SK-N-SH (cell line): ENCODE results near the gene AMN1. TPM values are rescaled to one million over a fixed set of nuclear protein-coding genes. Genes with fewer than 3 reads are reported as not detected.

Experiments
- CTCF ChIA-PET: fragments of 300-600, 350-600 bp; formaldehyde crosslinking; extraction: SDS; loops from one replicate; lab custom pipeline; 2021; lab: Yijun Ruan, JAX
- POLR2A ChIA-PET: fragments of 350-600 bp; sonication (Branson Sonifier 250); formaldehyde crosslinking; extraction: SDS; loops from one replicate; lab custom pipeline; 2020; ENCODE audit warnings: antibody characterized with exemption, inconsistent platforms; lab: Yijun Ruan, JAX
- DNase-seq: peaks from one replicate; pipeline ENCODE4 v3.0.0; 2012
- H2AFZ ChIP-seq: fragments of 200-600 bp; sonication (generic); 2 replicates; pipeline ENCODE4 v1.8.1; 2016; ENCODE audit warnings: antibody characterized with exemption, mild to moderate bottlenecking, low read depth
- H3F3A ChIP-seq: fragments of 200-600 bp; sonication (generic); replicated peaks from 2 replicates; pipeline ENCODE3; 2016; ENCODE audit warnings: antibody characterized with exemption, mild to moderate bottlenecking; ENCODE audit not compliant: insufficient read depth
- H3K27ac ChIP-seq, 2 experiments: fragments of 200-500 bp in 1 of 2; fragments of 200-600 bp in 1 of 2; sonication (Bioruptor generic) in 1 of 2; sonication (generic), shearing (Covaris generic) in 1 of 2; 2 replicates each; pipeline versions ENCODE4 v1.5.1 to v1.6.1; 2014 to 2016; ENCODE audit warnings: low read depth in 2 of 2, inconsistent platforms in 1 of 2, low read length in 1 of 2, mild to moderate bottlenecking in 1 of 2, mixed read lengths in 1 of 2
- H3K27me3 ChIP-seq: fragments of 200-600 bp; sonication (generic), shearing (Covaris generic); 2 replicates; pipeline ENCODE4 v1.6.1; 2016; ENCODE audit warnings: mixed run types; ENCODE audit not compliant: insufficient read depth
- H3K36me3 ChIP-seq, 2 experiments: fragments of 200-500 bp in 1 of 2; fragments of 200-600 bp in 1 of 2; sonication (Bioruptor generic) in 1 of 2; sonication (generic) in 1 of 2; replicated peaks in 1 of 2; 2 replicates each; pipeline versions ENCODE3 to v1.5.1; 2014 to 2016; ENCODE audit warnings: low read length in 1 of 2, mild to moderate bottlenecking in 1 of 2; ENCODE audit not compliant: insufficient read depth in 2 of 2, control insufficient read depth in 1 of 2
- H3K4me1 ChIP-seq, 2 experiments: fragments of 200-500 bp in 1 of 2; fragments of 200-600 bp in 1 of 2; sonication (Bioruptor generic) in 1 of 2; sonication (generic), shearing (Covaris generic) in 1 of 2; 2 replicates each; pipeline versions ENCODE4 v1.5.1 to v1.6.1; 2014 to 2016; ENCODE audit warnings: low read depth in 1 of 2, low read length in 1 of 2, mixed run types in 1 of 2; ENCODE audit not compliant: insufficient read depth in 2 of 2, control insufficient read depth in 1 of 2
- H3K4me2 ChIP-seq: fragments of 200-600 bp; sonication (generic), shearing (Covaris generic); 2 replicates; pipeline ENCODE4 v1.6.1; 2017; ENCODE audit warnings: mixed run types
- H3K4me3 ChIP-seq, 2 experiments: fragments of 200-500 bp in 1 of 2; fragments of 200-600 bp in 1 of 2; sonication (Bioruptor generic) in 1 of 2; sonication (generic), shearing (Covaris generic) in 1 of 2; 2 replicates each; pipeline versions ENCODE4 v1.5.1 to v1.8.1; 2014 to 2016; ENCODE audit warnings: low read depth in 2 of 2, inconsistent platforms in 1 of 2, low read length in 1 of 2, mild to moderate bottlenecking in 1 of 2, mixed read lengths in 1 of 2, moderate library complexity in 1 of 2
- H3K79me2 ChIP-seq: fragments of 200-600 bp; sonication (generic); 2 replicates; pipeline ENCODE4 v1.8.1; 2017; ENCODE audit warnings: mild to moderate bottlenecking; ENCODE audit not compliant: insufficient read depth
- H3K9ac ChIP-seq: fragments of 200-600 bp; sonication (generic); 2 replicates; pipeline ENCODE4 v1.6.1; 2017; ENCODE audit warnings: mixed run types
- H3K9me2 ChIP-seq: fragments of 200-600 bp; sonication (generic); 2 replicates; pipeline ENCODE4 v1.6.1; 2017; ENCODE audit warnings: mixed run types
- H3K9me3 ChIP-seq: fragments of 200-600 bp; sonication (generic); 2 replicates; pipeline ENCODE4 v1.6.1; 2017; ENCODE audit warnings: mixed run types, mild to moderate bottlenecking, moderate library complexity
- H4K20me1 ChIP-seq: fragments of 200-600 bp; sonication (generic); 2 replicates; pipeline ENCODE4 v1.6.1; 2017; ENCODE audit warnings: mild to moderate bottlenecking, mixed run types; ENCODE audit not compliant: insufficient read depth
- CHD2 ChIP-seq: fragments of 150-350 bp; IDR thresholded peaks from 2 replicates; pipeline ENCODE4 v1.6.1; 2018; ENCODE audit warnings: low read length; ENCODE audit not compliant: partially characterized antibody
- ELF1 ChIP-seq: IDR thresholded peaks from 2 replicates; pipeline ENCODE4 v1.4.0; 2012
- EP300 ChIP-seq, 2 experiments: IDR thresholded peaks; 2 replicates each; pipeline versions ENCODE4 v1.4.0 to v1.6.1; 2012; ENCODE audit warnings: borderline replicate concordance in 1 of 2, low read depth in 1 of 2, low read length in 1 of 2
- EZH2phosphoT487 ChIP-seq: fragments of 200-600 bp; sonication (generic); IDR thresholded peaks from 2 replicates; pipeline ENCODE4 v1.6.1; 2017; ENCODE audit warnings: low read depth, mixed run types, mild to moderate bottlenecking, antibody characterized with exemption, moderate library complexity, borderline replicate concordance
- FOSL2 ChIP-seq: IDR thresholded peaks from 2 replicates; pipeline ENCODE4 v1.4.0; 2012; ENCODE audit warnings: low read depth, mild to moderate bottlenecking, moderate library complexity, borderline replicate concordance
- FOXJ3 ChIP-seq: sonication (generic); formaldehyde crosslinking; IDR thresholded peaks from 2 replicates; pipeline ENCODE4 v1.5.1; 2020; ENCODE audit warnings: mild to moderate bottlenecking, missing genetic modification reagents
- GATA2 ChIP-seq: sonication (generic); formaldehyde crosslinking; IDR thresholded peaks from 2 replicates; pipeline ENCODE4 v1.5.0; 2020; ENCODE audit warnings: mild to moderate bottlenecking, missing genetic modification reagents
- MXI1 ChIP-seq: IDR thresholded peaks from 2 replicates; pipeline ENCODE4 v1.6.1; 2012; ENCODE audit warnings: mild to moderate bottlenecking, low read depth, low read length, improper control_type of control experiment
- NFIC ChIP-seq: IDR thresholded peaks from 2 replicates; pipeline ENCODE4 v1.4.0; 2012; ENCODE audit warnings: borderline replicate concordance
- POLR2AphosphoS5 ChIP-seq: IDR thresholded peaks from 2 replicates; pipeline ENCODE4 v1.6.1; 2012; ENCODE audit warnings: low read depth, low read length
- RAD21 ChIP-seq: IDR thresholded peaks from 2 replicates; pipeline ENCODE4 v1.6.1; 2012; ENCODE audit warnings: mild to moderate bottlenecking, low read length
- RFX5 ChIP-seq: IDR thresholded peaks from 2 replicates; pipeline ENCODE4 v1.6.1; 2012; ENCODE audit warnings: mild to moderate bottlenecking, improper control_type of control experiment, low read length
- RXRA ChIP-seq: IDR thresholded peaks from 2 replicates; pipeline ENCODE4 v1.4.0; 2012; ENCODE audit warnings: low read depth, mild to moderate bottlenecking, borderline replicate concordance
- SIN3A ChIP-seq: IDR thresholded peaks from 2 replicates; pipeline ENCODE4 v1.6.1; 2012; ENCODE audit warnings: low read depth, mild to moderate bottlenecking, low read length, moderate library complexity, borderline replicate concordance
- SMC3 ChIP-seq: IDR thresholded peaks from 2 replicates; pipeline ENCODE4 v1.6.1; 2012; ENCODE audit warnings: low read depth, low read length, improper control_type of control experiment
- TAF1 ChIP-seq: IDR thresholded peaks from 2 replicates; pipeline ENCODE4 v1.6.1; 2012; ENCODE audit warnings: low read depth, mild to moderate bottlenecking, low read length, moderate library complexity, borderline replicate concordance
- TCF12 ChIP-seq: IDR thresholded peaks from 2 replicates; pipeline ENCODE4 v1.4.0; 2012
- TEAD4 ChIP-seq: IDR thresholded peaks from 2 replicates; pipeline ENCODE4 v1.4.0; 2012; ENCODE audit warnings: mild to moderate bottlenecking, borderline replicate concordance; ENCODE audit not compliant: insufficient read depth
- YY1 ChIP-seq: IDR thresholded peaks from 2 replicates; pipeline ENCODE4 v1.4.0; 2012; ENCODE audit warnings: low read depth, mild to moderate bottlenecking
- WGBS: methylation state at CpG from one replicate; pipeline ENCODE4 v1.1.6; 2017; ENCODE audit warnings: low lambda C conversion rate; 5-methylcytosine and 5-hydroxymethylcytosine counted together
- polyA plus RNA-seq, 3 experiments: library from polyadenylated mRNA; depleted of rRNA; stranded (reverse); fragments of >200 nt; gene quantifications; 2 replicates each; pipeline ENCODE4 v1.2.3, GENCODE V29; 2012
- TF ChIP-seq, protein P1 (sequence below): fragments of 200-600 bp; sonication (generic); IDR thresholded peaks from 2 replicates; pipeline ENCODE4 v1.6.1; 2017; ENCODE audit warnings: antibody characterized with exemption, mild to moderate bottlenecking, moderate library complexity
- TF ChIP-seq, protein P2 (sequence below): fragments of 150-350 bp; IDR thresholded peaks from 2 replicates; pipeline ENCODE4 v1.6.1; 2017; ENCODE audit warnings: antibody characterized with exemption, low read length, low read depth, borderline replicate concordance

The AMN1 gene
- polyA plus RNA-seq, 1 of the 3 experiments (the other 2 are of a cell fraction) = 8.6 TPM

DNA sequence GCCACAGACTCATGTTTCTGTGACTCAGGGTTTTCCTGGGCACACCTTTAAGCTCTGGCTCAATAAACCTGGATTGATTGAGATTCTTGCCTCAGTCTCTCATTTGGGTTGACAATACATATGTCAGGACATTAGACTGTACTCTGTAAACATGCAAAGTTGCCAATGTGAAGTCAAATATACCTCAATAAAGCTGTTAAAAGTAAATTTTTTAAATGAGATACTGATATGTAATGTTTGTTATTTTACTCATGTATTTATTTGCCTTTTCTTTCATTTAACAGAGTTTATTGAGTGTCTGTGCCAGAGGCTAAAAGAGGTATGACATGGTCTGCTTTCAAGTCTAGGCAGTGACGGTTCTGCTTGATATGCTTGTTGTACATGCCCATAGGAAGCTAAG is 73.0 kb downstream of the AMN1 start:
- no peak overlapping the region for H3K9ac ChIP-seq
- POLR2A ChIA-PET = no interaction called here
- no peak overlapping the region for H3K4me3 ChIP-seq
- no peaks in the 10 kb centered on the region for H3K9me2 ChIP-seq
- H3K4me2 ChIP-seq = no peak overlapping the region
- H2AFZ ChIP-seq = no peak overlapping the region
- H3K79me2 ChIP-seq = peaks cover 10% of the 10 kb centered on the region
- H3K27me3 ChIP-seq = no peaks in the 10 kb centered on the region
- H3K36me3 ChIP-seq = no peaks in the 10 kb centered on the region
- H3K4me1 ChIP-seq = peaks cover 4 to 8% of the 10 kb centered on the region in 2 experiments; a peak in 2 of 4 replicates
- TF ChIP-seq, protein P1, sequence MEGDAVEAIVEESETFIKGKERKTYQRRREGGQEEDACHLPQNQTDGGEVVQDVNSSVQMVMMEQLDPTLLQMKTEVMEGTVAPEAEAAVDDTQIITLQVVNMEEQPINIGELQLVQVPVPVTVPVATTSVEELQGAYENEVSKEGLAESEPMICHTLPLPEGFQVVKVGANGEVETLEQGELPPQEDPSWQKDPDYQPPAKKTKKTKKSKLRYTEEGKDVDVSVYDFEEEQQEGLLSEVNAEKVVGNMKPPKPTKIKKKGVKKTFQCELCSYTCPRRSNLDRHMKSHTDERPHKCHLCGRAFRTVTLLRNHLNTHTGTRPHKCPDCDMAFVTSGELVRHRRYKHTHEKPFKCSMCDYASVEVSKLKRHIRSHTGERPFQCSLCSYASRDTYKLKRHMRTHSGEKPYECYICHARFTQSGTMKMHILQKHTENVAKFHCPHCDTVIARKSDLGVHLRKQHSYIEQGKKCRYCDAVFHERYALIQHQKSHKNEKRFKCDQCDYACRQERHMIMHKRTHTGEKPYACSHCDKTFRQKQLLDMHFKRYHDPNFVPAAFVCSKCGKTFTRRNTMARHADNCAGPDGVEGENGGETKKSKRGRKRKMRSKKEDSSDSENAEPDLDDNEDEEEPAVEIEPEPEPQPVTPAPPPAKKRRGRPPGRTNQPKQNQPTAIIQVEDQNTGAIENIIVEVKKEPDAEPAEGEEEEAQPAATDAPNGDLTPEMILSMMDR = no peak
- TF ChIP-seq YY1 = no peak
- TF ChIP-seq FOSL2 = no peak
- no peak for TF ChIP-seq TEAD4
- TF ChIP-seq CHD2 = no peak
- no peak for TF ChIP-seq TCF12
- TF ChIP-seq GATA2 = no peak
- no peak for TF ChIP-seq RFX5
- no peak for TF ChIP-seq FOXJ3 (CRISPR knock-in tag)
- TF ChIP-seq, protein P2, sequence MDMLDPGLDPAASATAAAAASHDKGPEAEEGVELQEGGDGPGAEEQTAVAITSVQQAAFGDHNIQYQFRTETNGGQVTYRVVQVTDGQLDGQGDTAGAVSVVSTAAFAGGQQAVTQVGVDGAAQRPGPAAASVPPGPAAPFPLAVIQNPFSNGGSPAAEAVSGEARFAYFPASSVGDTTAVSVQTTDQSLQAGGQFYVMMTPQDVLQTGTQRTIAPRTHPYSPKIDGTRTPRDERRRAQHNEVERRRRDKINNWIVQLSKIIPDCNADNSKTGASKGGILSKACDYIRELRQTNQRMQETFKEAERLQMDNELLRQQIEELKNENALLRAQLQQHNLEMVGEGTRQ = no peak
- TF ChIP-seq EP300 (IDR thresholded peaks at IDR 0.05; ENCODE audit: borderline replicate concordance in 1 of 2, low read depth in 1 of 2, low read length in 1 of 2) = no peak
- TF ChIP-seq, all 33 proteins: peak for 0
- DNase-seq = no peak
- Histone ChIP-seq H4K20me1 (no peaks in the 10 kb centered on the region), H3K27ac (no peak overlapping the region), H3F3A (peaks cover 12% of the 10 kb centered on the region), H3K9me3 (no peaks in the 10 kb centered on the region)
- 81% methylated on average over 1 of the region's 1 CpG for WGBS
- CTCF ChIA-PET = interaction anchor here (1.0 to 1.2 kb wide), 2 partner anchors 384 to 1099 kb away, joined by 3 to 5 read pairs; partner anchors contain the start of gene YARS2

DNA sequence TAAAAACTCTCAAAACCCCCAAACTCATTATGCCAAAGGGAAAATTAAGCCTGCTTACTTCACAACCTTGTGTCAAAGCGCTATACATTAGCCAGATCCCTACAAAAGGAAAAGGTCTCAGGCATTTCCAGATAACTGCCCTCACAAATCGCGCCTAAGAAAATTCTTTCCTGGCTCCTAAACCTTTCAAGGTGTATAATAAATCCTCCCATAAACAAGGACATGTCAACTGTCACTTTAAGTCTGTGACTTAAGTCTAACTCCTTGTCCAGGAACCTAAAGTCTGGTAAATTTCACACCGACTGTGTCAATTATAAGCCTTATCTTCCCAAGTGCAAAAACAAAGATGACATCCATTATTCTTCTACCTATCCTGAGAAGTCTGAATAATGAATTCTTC is 73.6 kb downstream of the AMN1 start:
- Histone ChIP-seq H3K4me3 (no peak overlapping the region), H3K27me3 (no peaks in the 10 kb centered on the region), H4K20me1 (no peaks in the 10 kb centered on the region), H3F3A (peaks cover 12% of the 10 kb centered on the region), H3K4me2 (no peak overlapping the region), H3K9me2 (no peaks in the 10 kb centered on the region), H3K9ac (no peak overlapping the region)
- POLR2A ChIA-PET = no interaction called here
- no peak for TF ChIP-seq YY1
- TF ChIP-seq EZH2phosphoT487 = no peak
- TF ChIP-seq ELF1 = no peak
- no peak for TF ChIP-seq RXRA
- TF ChIP-seq FOXJ3 (CRISPR knock-in tag) = no peak
- TF ChIP-seq, protein P1 = no peak
- no peak for TF ChIP-seq TCF12
- TF ChIP-seq NFIC = no peak
- no peak for TF ChIP-seq POLR2AphosphoS5
- no peak for TF ChIP-seq CHD2
- TF ChIP-seq, protein P2 = no peak
- TF ChIP-seq TAF1 = no peak
- no peak for TF ChIP-seq SIN3A
- TF ChIP-seq RAD21 = no peak
- TF ChIP-seq SMC3 = no peak
- TF ChIP-seq MXI1 = no peak
- TF ChIP-seq, all 33 proteins: peak for 0
- 100% methylated on average over 4 of the region's 4 CpGs for WGBS
- no peak for DNase-seq
- Histone ChIP-seq H3K9me3 (no peaks in the 10 kb centered on the region), H3K27ac (no peak overlapping the region), H3K36me3 (no peaks in the 10 kb centered on the region), H2AFZ (no peak overlapping the region), H3K4me1 (peaks cover 4 to 6% of the 10 kb centered on the region in 2 experiments; a peak in 2 of 4 replicates), H3K79me2 (peaks cover 16% of the 10 kb centered on the region)
- CTCF ChIA-PET = no interaction called here
